ENCODE data around the gene KCNE2. TPM values are rescaled to one million over a fixed set of nuclear protein-coding genes. Genes with fewer than 3 reads are reported as not detected.

The KCNE2 gene
- polyA plus RNA-seq, 1 donor (not counting 4 experiments of a cell fraction or from before 2014, with no cell fraction given) = not detected

GRCh38 chr21:34333121-34333739 is 30.6 kb upstream of the KCNE2 start:
- H3K27ac ChIP-seq (ENCODE audit: control insufficient read depth, insufficient read depth, low read length) = no peak overlapping the region
- no peak overlapping the region for H3K9ac ChIP-seq (ENCODE audit: control insufficient read depth, extremely low read depth, insufficient read depth, low read length)
- no peak overlapping the region for H3K4me2 ChIP-seq (ENCODE audit: control insufficient read depth, extremely low read depth, insufficient read depth, low read depth, low read length)
- H3K4me1 ChIP-seq (ENCODE audit: control insufficient read depth, extremely low read depth, insufficient read depth, low read length) = peaks cover 3% of the 10 kb centered on the region
- no peak for DNase-seq (ENCODE audit: low read depth, low spot score)
- no peak overlapping the region for H2AFZ ChIP-seq (ENCODE audit: control insufficient read depth, low read length)
- dilution Hi-C loops (cut with MboI; ENCODE audit: extremely low pct_ligation_motif_present, low sequenced_read_pairs) = no loop called here
- TF ChIP-seq EZH2 (IDR thresholded peaks at IDR 0.05; ENCODE audit: low read length) (no peak), CTCF (optimal IDR thresholded peaks at IDR 0.05 in 1 of 3, IDR thresholded peaks at IDR 0.05 in 1 of 3, conservative IDR thresholded peaks at IDR 0.05 in 1 of 3; ENCODE audit: extremely low read depth in 1 of 3, insufficient read depth in 2 of 3, low read length in 3 of 3) (no peak)
- no peak for FAIRE-seq
- H3K36me3 ChIP-seq (ENCODE audit: control insufficient read depth in 2 of 2, extremely low read depth in 1 of 2, insufficient read depth in 2 of 2, low read length in 2 of 2) = no peaks in the 10 kb centered on the region
- peaks cover 3% of the 10 kb centered on the region for H3K27me3 ChIP-seq (ENCODE audit: control insufficient read depth, extremely low read depth, insufficient read depth, low read length)
- no peaks in the 10 kb centered on the region for H3K79me2 ChIP-seq (ENCODE audit: control insufficient read depth, insufficient read depth, low read length)
- H3K9me1 ChIP-seq (ENCODE audit: control insufficient read depth, extremely low read depth, insufficient read depth, low read length) = no peaks in the 10 kb centered on the region
- H3K9me3 ChIP-seq (ENCODE audit: control insufficient read depth, low read depth, low read length) = no peaks in the 10 kb centered on the region
- H3K4me3 ChIP-seq (ENCODE audit: control insufficient read depth in 2 of 3, extremely low read depth in 1 of 3, insufficient read depth in 2 of 3, low read depth in 1 of 3, low read length in 3 of 3) = no peak overlapping the region
- no peaks in the 10 kb centered on the region for H4K20me1 ChIP-seq (ENCODE audit: control insufficient read depth, extremely low read depth, insufficient read depth, low read length)

GRCh38 chr21:34335316-34335715 is 28.5 kb upstream of the KCNE2 start:
- FAIRE-seq = no peak
- Histone ChIP-seq H4K20me1 (ENCODE audit: control insufficient read depth, extremely low read depth, insufficient read depth, low read length) (no peaks in the 10 kb centered on the region), H3K4me2 (ENCODE audit: control insufficient read depth, extremely low read depth, insufficient read depth, low read depth, low read length) (no peak overlapping the region), H3K27ac (ENCODE audit: control insufficient read depth, insufficient read depth, low read length) (no peak overlapping the region), H3K36me3 (ENCODE audit: control insufficient read depth in 2 of 2, extremely low read depth in 1 of 2, insufficient read depth in 2 of 2, low read length in 2 of 2) (no peaks in the 10 kb centered on the region), H3K4me1 (ENCODE audit: control insufficient read depth, extremely low read depth, insufficient read depth, low read length) (peaks cover 3% of the 10 kb centered on the region), H3K27me3 (ENCODE audit: control insufficient read depth, extremely low read depth, insufficient read depth, low read length) (peaks cover 11% of the 10 kb centered on the region), H3K9me3 (ENCODE audit: control insufficient read depth, low read depth, low read length) (no peaks in the 10 kb centered on the region), H3K4me3 (ENCODE audit: control insufficient read depth in 2 of 3, extremely low read depth in 1 of 3, insufficient read depth in 2 of 3, low read depth in 1 of 3, low read length in 3 of 3) (no peak overlapping the region), H3K79me2 (ENCODE audit: control insufficient read depth, insufficient read depth, low read length) (no peaks in the 10 kb centered on the region), H3K9ac (ENCODE audit: control insufficient read depth, extremely low read depth, insufficient read depth, low read length) (no peak overlapping the region), H3K9me1 (ENCODE audit: control insufficient read depth, extremely low read depth, insufficient read depth, low read length) (no peaks in the 10 kb centered on the region), H2AFZ (ENCODE audit: control insufficient read depth, low read length) (no peak overlapping the region)
- no peak for TF ChIP-seq EZH2 (IDR thresholded peaks at IDR 0.05; ENCODE audit: low read length)
- no peak for TF ChIP-seq CTCF (optimal IDR thresholded peaks at IDR 0.05 in 1 of 3, IDR thresholded peaks at IDR 0.05 in 1 of 3, conservative IDR thresholded peaks at IDR 0.05 in 1 of 3; ENCODE audit: extremely low read depth in 1 of 3, insufficient read depth in 2 of 3, low read length in 3 of 3)
- DNase-seq (ENCODE audit: low read depth, low spot score) = no peak
- dilution Hi-C loops (cut with MboI; ENCODE audit: extremely low pct_ligation_motif_present, low sequenced_read_pairs) = no loop called here

Measured in keratinocyte (primary cell).